ENCODE measurements around the gene UBL7.
A peak's percentile ranks its signal among the peaks of the same experiment; 100 is the strongest.
"Not testable (repeated sequence)": the region's sequence is repeated elsewhere in the genome, so short reads cannot be mapped to it uniquely, and the experiment has no call there.

UBL7 gene

GRCh38 chr15:74460871-74461846, at the start of gene UBL7:
UBL7 (minus strand) TSS chr15:74461160; CDS start chr15:74458867, 2,293 bp downstream.
- DNase-seq (ENCODE audit: low read depth in 2 of 2) = peak; percentile 97 to 98

- DNase-seq (ENCODE audit: low read depth in 2 of 2) = no peak
Observed at GRCh38 chr15:74506515-74506840, 45.5 kb upstream of the UBL7 start.

- no peak for DNase-seq (ENCODE audit: low read depth in 2 of 2)
Observed at GRCh38 chr15:74505837-74506514, 45.0 kb upstream of the UBL7 start.

GRCh38 chr15:74504836-74505235, 43.9 kb upstream of the UBL7 start:
- no peak for DNase-seq (ENCODE audit: low read depth in 2 of 2)

- DNase-seq (ENCODE audit: low read depth in 2 of 2) = no peak
Observed at GRCh38 chr15:74504418-74504817, 43.5 kb upstream of the UBL7 start.

GRCh38 chr15:74502301-74502700, 41.3 kb upstream of the UBL7 start:
- no peak for DNase-seq (ENCODE audit: low read depth in 2 of 2)

GRCh38 chr15:74500401-74500800, 39.4 kb upstream of the UBL7 start:
- DNase-seq (ENCODE audit: low read depth in 2 of 2) = no peak

GRCh38 chr15:74499366-74499765, 38.4 kb upstream of the UBL7 start:
- DNase-seq (ENCODE audit: low read depth in 2 of 2) = no peak

- DNase-seq (ENCODE audit: low read depth in 2 of 2) = no peak
Observed at GRCh38 chr15:74497584-74497983, 36.6 kb upstream of the UBL7 start.

GRCh38 chr15:74496648-74497047, 35.7 kb upstream of the UBL7 start:
- no peak for DNase-seq (ENCODE audit: low read depth in 2 of 2)

GRCh38 chr15:74490339-74490689, 29.4 kb upstream of the UBL7 start:
- DNase-seq (ENCODE audit: low read depth in 2 of 2) = no peak

- peak; percentile 60 to 65 for DNase-seq (ENCODE audit: low read depth in 2 of 2)
Observed at GRCh38 chr15:74489518-74490338, 28.8 kb upstream of the UBL7 start.

- no peak for DNase-seq (ENCODE audit: low read depth in 2 of 2)
Observed at GRCh38 chr15:74488776-74489175, 27.8 kb upstream of the UBL7 start.

- DNase-seq (ENCODE audit: low read depth in 2 of 2) = no peak
Observed at GRCh38 chr15:74482661-74483060, 21.7 kb upstream of the UBL7 start.

GRCh38 chr15:74480364-74480763, 19.4 kb upstream of the UBL7 start:
- not testable (repeated sequence) for DNase-seq (ENCODE audit: low read depth in 2 of 2)

- DNase-seq (ENCODE audit: low read depth in 2 of 2) = not testable (repeated sequence)
Observed at GRCh38 chr15:74471621-74472020, 10.7 kb upstream of the UBL7 start.

GRCh38 chr15:74470631-74471395, 9.9 kb upstream of the UBL7 start:
- DNase-seq (ENCODE audit: low read depth in 2 of 2) = no peak

- no peak for DNase-seq (ENCODE audit: low read depth in 2 of 2)
Observed at GRCh38 chr15:74468341-74469032, 7.5 kb upstream of the UBL7 start.

- DNase-seq (ENCODE audit: low read depth in 2 of 2) = no peak
Observed at GRCh38 chr15:74466570-74466969, 5.6 kb upstream of the UBL7 start.

GRCh38 chr15:74464897-74465296, 3.9 kb upstream of the UBL7 start:
- no peak for DNase-seq (ENCODE audit: low read depth in 2 of 2)

GRCh38 chr15:74464216-74464615, 3.3 kb upstream of the UBL7 start:
- no peak for DNase-seq (ENCODE audit: low read depth in 2 of 2)
